HG03103 (cell line): ENCODE data around the gene AARSD1.
"Not testable (repeated sequence)": the region's sequence is repeated elsewhere in the genome, so short reads cannot be mapped to it uniquely, and the experiment has no call there.

Experiments
- ATAC-seq: cut with Tn5 transposase; IDR thresholded peaks from one replicate; pipeline ENCODE4 v1.9.1; 2021; ENCODE audit warnings: low read depth; ENCODE audit not compliant: unreplicated experiment

The AARSD1 gene

GRCh38 chr17:42920922-42921321, 43.3 kb downstream of the AARSD1 start:
- no peak for ATAC-seq

GRCh38 chr17:42920106-42920900, 44.0 kb downstream of the AARSD1 start:
- no peak for ATAC-seq

- ATAC-seq: not testable (repeated sequence)
Measured at GRCh38 chr17:42919522-42920077, 44.7 kb downstream of the AARSD1 start.

- no peak for ATAC-seq
Measured at GRCh38 chr17:42918902-42919521, 45.2 kb downstream of the AARSD1 start.

- ATAC-seq: no peak
Measured at GRCh38 chr17:42917236-42917603, 47.0 kb downstream of the AARSD1 start.

- not testable (repeated sequence) for ATAC-seq
Measured at GRCh38 chr17:42916388-42917235, 47.6 kb downstream of the AARSD1 start.

GRCh38 chr17:42915288-42915687, 49.0 kb downstream of the AARSD1 start:
- ATAC-seq: not testable (repeated sequence)

- ATAC-seq: no peak
Measured at GRCh38 chr17:42913981-42914617, 50.2 kb downstream of the AARSD1 start.

GRCh38 chr17:42913522-42913921, 50.7 kb downstream of the AARSD1 start:
- ATAC-seq: no peak

- no peak for ATAC-seq
Measured at GRCh38 chr17:42908872-42909700, 55.2 kb downstream of the AARSD1 start.

- no peak for ATAC-seq
Measured at GRCh38 chr17:42906772-42907446, 57.3 kb downstream of the AARSD1 start.

GRCh38 chr17:42904110-42904469, 60.2 kb downstream of the AARSD1 start:
- ATAC-seq: no peak

- ATAC-seq: no peak
Measured at GRCh38 chr17:42901535-42902229, 62.6 kb downstream of the AARSD1 start.
